Common myeloid progenitor, CD34-positive (primary cell): ENCODE results near the gene MRGPRG.

Experiments
- CTCF ChIA-PET: fragments of 350-600 bp; sonication (Branson Sonifier 250); formaldehyde crosslinking; loops from one replicate; lab custom pipeline; 2021; ENCODE audit warnings: antibody characterized with exemption; lab: Charles Lee
- POLR2A ChIA-PET: fragments of 350-600 bp; sonication (Branson Sonifier 250); formaldehyde crosslinking; loops from one replicate; lab custom pipeline; 2021; ENCODE audit warnings: antibody characterized with exemption; lab: Charles Lee
- DNase-seq, 3 donors: peaks; one replicate each; pipeline versions ENCODE4 v3.0.0 to v3.0.0-alpha.2; 2013
- H3K27ac ChIP-seq, 2 experiments: 1 replicate in 1 of 2; 2 replicates in 1 of 2; pipeline ENCODE4 v1.7.0; 2013; ENCODE audit warnings: inconsistent platforms in 2 of 2, low read length in 2 of 2, mild to moderate bottlenecking in 2 of 2, low read depth in 1 of 2, moderate library complexity in 1 of 2; ENCODE audit not compliant: severe bottlenecking in 2 of 2, insufficient read depth in 1 of 2, poor library complexity in 1 of 2
- H3K27me3 ChIP-seq, 5 experiments: replicated peaks in 2 of 5; 1 replicate in 3 of 5; 2 replicates in 2 of 5; pipeline versions ENCODE4 v1.6.1 to v1.7.0; 2013; ENCODE audit warnings: low read length in 4 of 5, mild to moderate bottlenecking in 2 of 5, moderate library complexity in 2 of 5, inconsistent platforms in 1 of 5; ENCODE audit not compliant: insufficient read depth in 5 of 5, control insufficient read depth in 4 of 5
- H3K36me3 ChIP-seq, 4 experiments: 1 replicate in 2 of 4; 2 replicates in 2 of 4; pipeline versions ENCODE4 v1.6.1 to v1.7.0; 2013; ENCODE audit warnings: low read length in 3 of 4, control low read depth in 1 of 4, mild to moderate bottlenecking in 1 of 4; ENCODE audit not compliant: control insufficient read depth in 4 of 4, insufficient read depth in 4 of 4
- H3K4me1 ChIP-seq, 4 experiments: 1 replicate in 3 of 4; 2 replicates in 1 of 4; pipeline versions ENCODE4 v1.6.1 to v1.7.1; 2013; ENCODE audit warnings: low read length in 3 of 4, mild to moderate bottlenecking in 3 of 4, control low read depth in 1 of 4, inconsistent platforms in 1 of 4, moderate library complexity in 1 of 4; ENCODE audit not compliant: control insufficient read depth in 4 of 4, insufficient read depth in 4 of 4; ENCODE audit errors: control extremely low read depth in 1 of 4
- H3K4me3 ChIP-seq, 7 experiments: 1 replicate in 4 of 7; 2 replicates in 3 of 7; pipeline versions ENCODE4 v1.5.1 to v1.7.0; 2013; ENCODE audit warnings: mild to moderate bottlenecking in 7 of 7, low read length in 6 of 7, moderate library complexity in 6 of 7, inconsistent platforms in 2 of 7, low read depth in 2 of 7, control low read depth in 1 of 7; ENCODE audit not compliant: insufficient read depth in 4 of 7, control insufficient read depth in 1 of 7; ENCODE audit errors: extremely low read depth in 1 of 7
- H3K9me3 ChIP-seq, 5 experiments: 1 replicate in 4 of 5; 2 replicates in 1 of 5; pipeline versions ENCODE4 v1.6.1 to v1.7.1; 2013; ENCODE audit warnings: low read length in 4 of 5, mild to moderate bottlenecking in 2 of 5, inconsistent platforms in 1 of 5, low read depth in 1 of 5, moderate library complexity in 1 of 5; ENCODE audit not compliant: control insufficient read depth in 4 of 5, insufficient read depth in 2 of 5; ENCODE audit errors: control extremely low read depth in 1 of 5
- WGBS: methylation state at CpG from one replicate; pipeline ENCODE4 v1.1.5; 2013; ENCODE audit not compliant: insufficient coverage; 5-methylcytosine and 5-hydroxymethylcytosine counted together

Gene MRGPRG

DNA sequence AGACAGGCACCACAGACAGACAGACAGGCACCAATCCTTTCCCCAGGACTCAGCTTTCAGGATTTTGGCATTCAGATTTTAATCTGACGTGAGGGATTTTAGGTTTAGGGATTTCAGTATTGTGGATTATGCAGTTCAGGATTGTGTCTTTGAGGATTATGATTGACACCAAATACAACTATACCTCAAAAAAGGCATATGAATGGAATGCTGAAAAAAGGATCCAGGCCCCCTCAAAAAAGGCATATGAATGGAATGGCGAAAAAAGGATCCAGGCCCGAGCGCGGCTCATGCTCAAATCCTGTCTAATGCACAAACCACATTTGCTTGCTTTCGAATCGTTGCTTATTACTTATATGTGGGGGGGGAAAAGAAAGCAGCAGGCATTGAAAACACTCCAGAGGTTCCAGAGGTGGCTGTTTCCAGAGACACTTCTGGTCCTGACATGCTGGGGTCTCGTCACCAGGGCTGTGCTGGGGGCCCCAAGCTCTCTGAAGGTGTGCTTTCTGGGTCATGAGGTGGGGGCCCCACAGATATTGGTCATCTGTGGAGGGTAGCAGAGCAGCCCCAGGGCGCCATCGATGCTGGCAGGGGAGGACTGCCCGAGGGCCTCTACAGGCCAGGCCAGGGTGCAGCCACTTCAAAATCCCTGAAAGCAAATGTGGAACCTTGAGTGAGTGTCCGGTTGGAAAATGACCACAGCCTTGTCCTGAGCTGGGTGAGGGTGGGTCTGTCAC is 36.7 kb downstream of the MRGPRG start:
- Histone ChIP-seq H3K4me3 (no peak overlapping the region), H3K27ac (no peak overlapping the region), H3K9me3 (peaks cover 0 to 5% (median 3%) of the 10 kb centered on the region in 5 experiments), H3K27me3 (no peaks in the 10 kb centered on the region), H3K4me1 (peaks cover 0 to 2% (median 0%) of the 10 kb centered on the region in 4 experiments), H3K36me3 (no peaks in the 10 kb centered on the region)
- DNase-seq, result no peak
- ChIA-PET POLR2A (no interaction called here), CTCF (interaction anchor here (1.4 kb wide), 1 partner anchor 17 kb away, joined by 4 read pairs; no protein-coding TSS in a partner anchor)
- over 99% methylated on average over 10 of the region's 12 CpGs for WGBS

- ChIA-PET POLR2A (no interaction called here), CTCF (no interaction called here)
- peaks cover 0 to 14% (median 8%) of the 10 kb centered on the region in 5 experiments for H3K9me3 ChIP-seq
- no peak for DNase-seq
- H3K27ac ChIP-seq, result no peak overlapping the region
- no peak overlapping the region for H3K4me3 ChIP-seq
- peaks cover 0 to 2% (median 0%) of the 10 kb centered on the region in 4 experiments for H3K4me1 ChIP-seq
- no peaks in the 10 kb centered on the region for H3K36me3 ChIP-seq
- no peaks in the 10 kb centered on the region for H3K27me3 ChIP-seq
- WGBS, result 93% methylated on average over 3 of the region's 5 CpGs
Observed at GRCh38 chr11:3180869-3181268, 37.7 kb downstream of the MRGPRG start.

- no peak for DNase-seq
- WGBS, result no CpG with 5 or more reads among the region's 2 CpGs
- Histone ChIP-seq H3K4me1 (peaks cover 0 to 2% (median 0%) of the 10 kb centered on the region in 4 experiments), H3K27ac (no peak overlapping the region), H3K27me3 (no peaks in the 10 kb centered on the region), H3K36me3 (no peaks in the 10 kb centered on the region), H3K9me3 (peaks cover 0 to 15% (median 8%) of the 10 kb centered on the region in 5 experiments), H3K4me3 (no peak overlapping the region)
- POLR2A ChIA-PET, result no interaction called here
- CTCF ChIA-PET, result interaction anchor here (0.8 kb wide), 1 partner anchor 9 kb away, joined by 3 read pairs; no protein-coding TSS in a partner anchor
Observed at GRCh38 chr11:3178349-3178748, 40.3 kb downstream of the MRGPRG start.

GRCh38 chr11:3177931-3178330 is 40.7 kb downstream of the MRGPRG start:
- CTCF ChIA-PET, result no interaction called here
- peaks cover 0 to 15% (median 8%) of the 10 kb centered on the region in 5 experiments for H3K9me3 ChIP-seq
- H3K4me3 ChIP-seq, result no peak overlapping the region
- H3K27me3 ChIP-seq, result no peaks in the 10 kb centered on the region
- 90% methylated on average over 2 of the region's 2 CpGs for WGBS
- no peaks in the 10 kb centered on the region for H3K36me3 ChIP-seq
- peak in 1 of 3 donors; percentile 24 for DNase-seq
- POLR2A ChIA-PET, result no interaction called here
- no peak overlapping the region for H3K27ac ChIP-seq
- peaks cover 0 to 2% (median 0%) of the 10 kb centered on the region in 4 experiments for H3K4me1 ChIP-seq

DNA sequence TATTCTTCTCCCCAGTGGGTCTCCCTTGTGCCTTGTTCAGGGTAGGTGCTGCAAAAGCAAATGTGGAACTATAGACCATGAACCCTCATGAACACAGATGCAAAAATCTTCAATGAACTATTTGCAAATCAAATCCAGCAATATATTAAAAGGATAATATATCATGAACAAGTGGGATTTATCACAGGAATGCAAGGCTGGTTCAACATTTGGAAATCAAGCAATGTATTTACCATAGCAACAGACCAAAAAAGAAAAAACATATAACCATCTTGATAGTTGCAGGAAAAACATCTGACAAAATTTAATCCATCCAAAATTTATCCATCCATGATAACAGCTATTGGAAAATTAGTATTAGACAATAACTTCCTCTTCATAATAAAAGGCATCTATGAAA is 42.1 kb downstream of the MRGPRG start:
- ChIA-PET CTCF (interaction anchor here (0.5 to 1.2 kb wide), 2 partner anchors 19 to 67 kb away, joined by 3 to 4 read pairs; no protein-coding TSS in a partner anchor), POLR2A (interaction anchor here (0.5 kb wide), 1 partner anchor 52 kb away, joined by 4 read pairs; no protein-coding TSS in a partner anchor)
- no peaks in the 10 kb centered on the region for H3K36me3 ChIP-seq
- H3K27me3 ChIP-seq, result peaks cover 0 to 2% (median 0%) of the 10 kb centered on the region in 5 experiments
- no peak overlapping the region for H3K4me3 ChIP-seq
- peaks cover 0 to 2% (median 0%) of the 10 kb centered on the region in 4 experiments for H3K4me1 ChIP-seq
- peaks cover 0 to 15% (median 8%) of the 10 kb centered on the region in 5 experiments for H3K9me3 ChIP-seq
- H3K27ac ChIP-seq, result no peak overlapping the region
- DNase-seq, result no peak

- CTCF ChIA-PET, result no interaction called here
- POLR2A ChIA-PET, result no interaction called here
Observed at GRCh38 chr11:3175194-3175593, 43.4 kb downstream of the MRGPRG start.

DNA sequence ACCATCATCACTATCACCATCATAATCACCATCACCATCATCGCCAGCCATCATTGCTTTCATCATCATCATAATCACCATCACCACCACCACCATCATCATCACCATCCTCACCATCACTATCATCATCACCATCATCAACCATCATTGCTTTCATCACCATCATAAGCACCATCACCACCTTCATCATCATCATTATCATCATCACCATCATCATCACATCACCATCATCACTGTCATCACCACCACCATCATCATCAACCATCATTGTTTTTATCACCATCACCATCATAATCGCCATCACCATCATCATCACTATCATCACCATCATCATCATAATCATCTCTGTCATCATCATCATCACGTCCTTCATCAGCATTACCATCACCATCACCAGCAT is 44.2 kb downstream of the MRGPRG start:
- Histone ChIP-seq H3K36me3 (no peaks in the 10 kb centered on the region), H3K9me3 (peaks cover 0 to 15% (median 5%) of the 10 kb centered on the region in 5 experiments), H3K4me1 (peaks cover 0 to 11% (median 9%) of the 10 kb centered on the region in 4 experiments), H3K27ac (no peak overlapping the region), H3K27me3 (peaks cover 0 to 2% (median 0%) of the 10 kb centered on the region in 5 experiments), H3K4me3 (no peak overlapping the region)
- WGBS, result 96% methylated on average over 3 of the region's 3 CpGs
- POLR2A ChIA-PET, result no interaction called here
- no peak for DNase-seq
- CTCF ChIA-PET, result no interaction called here

More at GRCh38 chr11:3175194-3175593, 43.4 kb downstream of the MRGPRG start:
- Histone ChIP-seq H3K9me3 (peaks cover 0 to 15% (median 5%) of the 10 kb centered on the region in 5 experiments), H3K27me3 (peaks cover 0 to 2% (median 0%) of the 10 kb centered on the region in 5 experiments), H3K4me3 (no peak overlapping the region), H3K36me3 (no peaks in the 10 kb centered on the region), H3K4me1 (peaks cover 0 to 3% (median 1%) of the 10 kb centered on the region in 4 experiments), H3K27ac (no peak overlapping the region)
- no peak for DNase-seq
